ENCODE results near the gene SYDE1. TPM values are rescaled to one million over a fixed set of nuclear protein-coding genes. Genes with fewer than 3 reads are reported as not detected.

Gene SYDE1
- polyA plus RNA-seq, 1 donor = 14.4 TPM

DNA sequence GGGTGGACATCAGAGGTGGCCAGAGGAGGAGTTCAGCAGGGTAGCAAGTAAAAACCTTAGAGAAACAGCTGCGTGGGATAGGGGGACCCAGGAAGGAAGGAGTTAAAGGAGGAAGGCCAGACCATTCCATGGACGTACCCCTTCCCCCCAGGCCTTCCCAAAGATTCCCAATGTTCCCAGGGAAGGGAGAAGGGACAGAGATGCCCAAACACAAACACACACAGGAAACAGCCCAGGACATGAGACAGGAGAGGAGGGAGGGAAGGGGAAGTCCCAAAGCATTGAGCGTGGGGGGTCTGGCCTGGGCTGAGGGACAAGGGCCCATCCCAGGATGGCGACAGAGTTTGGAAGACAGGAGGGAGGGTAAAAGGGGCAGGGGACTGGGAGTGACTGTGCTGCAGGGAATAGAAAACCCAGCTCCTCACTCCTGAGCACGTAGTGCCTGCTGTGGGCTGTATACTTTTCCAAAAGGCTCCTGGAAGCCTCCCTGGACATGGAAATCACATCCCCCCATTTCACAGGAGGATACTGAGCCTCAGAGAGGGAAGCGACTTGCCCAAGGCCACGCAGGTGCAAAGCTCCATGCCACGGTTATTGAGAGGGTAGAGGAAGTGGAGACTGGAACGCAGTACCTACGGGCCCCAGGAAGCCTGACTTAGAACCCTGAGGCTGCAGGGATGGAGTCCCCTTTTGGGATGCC is 1.1 kb downstream of the SYDE1 start:
- no peak for DNase-seq

- DNase-seq = no peak
These were observed 1.9 kb downstream of the SYDE1 start for GRCh38 chr19:15108845-15109767.

- no peak for DNase-seq
These were observed 2.7 kb downstream of the SYDE1 start for GRCh38 chr19:15109768-15110417.

DNA sequence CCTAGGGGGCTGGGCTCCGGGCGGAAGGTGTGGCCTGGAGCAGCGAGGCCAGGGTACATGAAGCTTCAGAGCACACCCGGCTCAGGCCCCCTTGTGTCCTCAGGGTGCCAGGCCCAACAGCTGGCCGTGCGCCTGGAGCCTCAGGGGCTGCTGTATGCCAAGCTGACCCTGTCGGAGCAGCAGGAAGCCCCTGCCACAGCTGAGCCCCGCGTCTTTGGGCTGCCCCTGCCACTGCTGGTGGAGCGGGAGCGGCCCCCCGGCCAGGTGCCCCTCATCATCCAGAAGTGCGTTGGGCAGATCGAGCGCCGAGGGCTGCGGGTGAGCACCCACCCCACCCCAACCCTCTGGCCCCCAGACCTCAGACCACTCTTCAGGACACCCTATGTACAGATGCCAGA is 3.2 kb downstream of the SYDE1 start:
- no peak for DNase-seq

- no peak for DNase-seq
These were observed 4.6 kb downstream of the SYDE1 start for GRCh38 chr19:15111758-15112157.

DNA sequence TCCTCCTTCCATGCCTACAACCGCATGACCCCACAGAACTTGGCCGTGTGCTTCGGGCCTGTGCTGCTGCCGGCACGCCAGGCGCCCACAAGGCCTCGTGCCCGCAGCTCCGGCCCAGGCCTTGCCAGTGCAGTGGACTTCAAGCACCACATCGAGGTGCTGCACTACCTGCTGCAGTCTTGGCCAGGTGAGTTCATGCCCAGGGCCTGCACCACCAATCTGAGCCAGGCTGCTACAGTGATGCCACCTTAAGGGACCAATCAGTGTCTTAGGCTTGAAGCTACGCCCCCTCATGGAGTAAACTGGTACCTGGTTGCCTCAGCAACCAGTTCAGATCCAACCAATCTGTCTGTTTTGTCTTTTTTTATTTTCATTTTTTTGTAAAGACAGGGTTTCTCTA is 5.2 kb downstream of the SYDE1 start:
- no peak for DNase-seq

GRCh38 chr19:15113245-15114152 is 6.3 kb downstream of the SYDE1 start:
- DNase-seq = no peak

GRCh38 chr19:15114153-15114540 is 6.9 kb downstream of the SYDE1 start:
- DNase-seq = no peak

DNA sequence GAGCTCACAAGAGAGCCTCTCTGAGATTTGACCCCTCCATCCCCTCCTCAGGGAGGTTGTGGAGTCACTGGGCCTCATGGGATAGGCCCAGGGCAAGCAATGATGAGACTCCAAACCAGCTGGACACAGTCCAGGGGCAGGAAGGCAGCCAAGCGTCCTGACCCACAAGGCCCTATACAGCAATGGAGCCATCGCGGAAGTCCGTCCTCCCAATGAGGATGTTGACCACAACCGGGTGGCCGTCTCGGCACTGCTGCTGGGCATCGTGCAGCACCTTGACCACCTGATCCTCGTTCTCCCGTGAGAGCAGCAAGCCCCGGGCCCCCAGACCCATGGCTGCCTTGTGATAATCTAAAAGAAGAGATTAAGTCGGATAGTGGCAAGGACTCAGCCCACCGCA is 7.9 kb downstream of the SYDE1 start:
- no peak for DNase-seq

DNA sequence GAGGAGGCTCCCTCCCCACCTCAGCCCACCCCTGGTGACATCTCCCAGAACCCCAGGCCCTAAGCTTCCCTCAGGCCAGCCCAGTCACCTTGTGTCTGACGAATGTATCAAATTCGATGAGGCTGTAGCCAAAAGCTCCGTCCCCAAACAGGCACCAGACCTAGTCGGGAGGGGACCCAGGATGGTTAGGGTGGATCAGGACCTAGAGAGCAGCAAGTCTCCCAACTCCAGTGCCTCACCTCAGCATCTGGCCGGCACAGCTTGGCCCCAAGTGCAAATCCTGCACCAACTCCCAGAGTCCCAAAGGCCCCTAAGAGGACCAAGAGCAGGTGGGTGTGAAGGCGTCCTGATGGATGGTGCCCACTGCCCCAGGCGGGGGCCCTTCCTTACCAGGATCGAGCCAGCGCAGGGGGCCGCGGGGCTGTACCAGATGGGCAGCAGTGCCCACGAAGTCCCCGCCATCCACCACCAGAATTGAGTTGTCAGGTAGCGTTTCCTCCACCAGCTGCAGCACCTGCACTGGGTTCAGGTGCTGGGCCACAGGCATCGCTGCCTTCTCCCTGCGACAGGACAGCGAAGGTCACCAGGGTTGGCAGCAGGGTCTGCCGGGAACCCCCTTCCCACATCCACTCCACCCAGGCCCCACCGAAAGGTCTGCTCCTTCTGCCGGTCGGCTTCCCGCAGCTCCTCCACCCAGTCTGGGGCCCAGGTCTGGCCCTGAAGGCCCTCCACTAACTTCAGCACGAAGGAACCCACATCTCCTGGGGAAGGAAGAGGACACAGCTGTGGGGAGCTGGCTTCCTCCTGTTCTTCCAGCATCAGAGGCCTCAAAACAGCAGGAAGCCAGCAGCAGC is 8.8 kb downstream of the SYDE1 start:
- DNase-seq = no peak

DNA sequence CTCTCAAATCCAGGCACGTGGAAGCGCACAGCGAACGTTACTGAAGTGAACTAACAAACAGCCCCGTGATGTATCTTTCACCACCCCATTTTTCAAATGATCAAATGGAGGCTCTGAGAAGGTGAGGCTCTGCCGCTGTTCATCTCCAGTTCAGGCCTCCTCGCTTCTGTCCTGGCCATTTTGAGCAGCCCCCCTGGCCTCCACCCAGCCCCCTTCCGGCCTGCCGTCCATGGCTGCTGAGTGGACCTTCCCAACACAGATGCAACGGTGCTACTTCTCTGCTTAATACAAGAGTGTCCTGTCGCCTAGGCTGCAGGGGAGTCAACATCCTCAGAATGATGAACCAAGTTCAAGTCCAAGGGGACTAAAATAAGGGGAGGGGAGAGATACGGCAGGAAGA is 9.7 kb downstream of the SYDE1 start:
- no peak for DNase-seq

GRCh38 chr19:15118248-15118647 is 11.0 kb downstream of the SYDE1 start:
- DNase-seq = no peak

GRCh38 chr19:15118789-15119494 is 11.7 kb downstream of the SYDE1 start:
- DNase-seq = no peak

- no peak for DNase-seq
These were observed 13.2 kb downstream of the SYDE1 start for GRCh38 chr19:15120135-15121026.

DNA sequence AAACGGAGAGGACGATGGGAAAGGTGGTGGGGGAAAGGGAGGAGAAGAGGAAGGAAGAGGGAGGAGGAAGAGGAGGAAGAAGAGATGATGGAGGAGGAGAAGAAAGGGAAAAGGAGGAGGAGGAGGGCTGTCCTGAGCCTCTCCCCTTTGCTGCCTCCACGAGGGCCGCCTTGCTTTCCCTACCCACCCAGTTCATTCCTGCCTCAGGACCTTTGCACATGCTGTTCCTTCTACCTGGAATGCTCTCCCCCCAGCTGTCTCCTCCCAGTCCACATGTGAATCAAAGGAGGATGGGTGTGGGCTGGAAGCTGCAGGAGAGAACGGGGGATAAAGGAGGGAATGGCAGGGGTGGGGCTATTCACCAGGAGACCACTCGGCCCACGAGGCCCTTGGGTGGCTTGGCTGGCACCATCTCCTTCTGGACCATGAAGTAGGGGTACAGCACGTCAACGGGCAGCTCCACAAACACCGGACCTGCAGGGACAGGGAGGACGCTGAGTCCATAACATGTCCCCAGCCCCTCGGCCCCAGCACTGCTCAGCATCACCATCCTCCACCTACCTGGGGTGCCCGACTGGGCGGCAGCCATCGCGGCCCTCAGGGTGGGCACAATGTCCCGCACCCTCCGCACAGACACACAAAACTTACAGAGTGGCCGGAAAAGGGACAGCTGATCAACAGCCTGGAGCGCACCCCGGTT is 15.3 kb downstream of the SYDE1 start:
- DNase-seq = no peak

DNA sequence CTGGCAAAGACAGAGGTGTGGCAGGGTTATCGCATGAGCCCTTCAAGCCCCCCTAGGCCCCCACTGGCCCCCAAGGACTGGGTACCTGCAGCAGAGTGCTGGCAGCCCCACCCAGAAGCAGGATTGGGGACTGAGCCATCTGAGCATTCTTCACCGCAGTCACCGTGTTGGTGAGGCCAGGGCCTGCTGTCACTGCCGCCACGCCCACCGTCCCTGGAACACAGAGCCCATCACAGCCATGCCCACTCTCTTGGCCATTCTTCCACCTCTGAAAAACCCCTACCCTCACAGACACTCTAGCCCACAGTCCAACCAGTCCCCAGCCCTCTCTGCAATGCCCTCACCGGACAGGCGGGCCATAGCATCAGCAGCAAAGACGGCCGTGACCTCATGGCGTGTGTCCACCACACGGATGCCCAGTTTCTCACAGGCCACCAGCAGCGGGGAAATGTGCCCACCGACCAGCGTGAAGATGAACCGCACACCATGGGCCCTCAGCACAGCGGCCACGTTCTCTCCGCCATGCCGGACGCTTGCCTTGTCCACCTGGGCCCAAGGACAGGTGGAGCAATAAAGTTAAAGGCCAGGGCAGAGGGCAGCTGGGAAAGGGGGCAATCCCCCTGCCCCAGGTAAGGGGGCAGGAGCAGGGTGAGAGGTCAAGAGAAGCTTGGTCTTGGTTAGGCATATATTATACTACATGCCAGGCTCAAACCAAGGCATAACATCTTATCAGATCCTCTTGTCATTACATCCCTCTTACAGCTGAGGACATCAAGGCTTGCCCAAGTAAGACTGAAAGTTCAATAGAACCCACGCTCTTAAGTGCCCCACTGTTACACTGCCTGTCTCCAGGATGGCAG is 16.1 kb downstream of the SYDE1 start:
- no peak for DNase-seq

- no peak for DNase-seq
These were observed 16.7 kb downstream of the SYDE1 start for GRCh38 chr19:15123900-15124299.
